ENCODE measurements around the gene PPY.

GRCh38 chr17:43967251-43967875 lies 25.1 kb upstream of the PPY start:
- TF ChIP-seq CTCF (IDR thresholded peaks at IDR 0.05) (no peak), POLR2A (IDR thresholded peaks at IDR 0.05) (no peak)
